ENCODE measurements around the gene MCTS1. TPM values are rescaled to one million over a fixed set of nuclear protein-coding genes. Genes with fewer than 3 reads are reported as not detected.

MCTS1 gene
- total RNA-seq, 2 donors from 2014 or later: 40.4 to 42.9 TPM

- no peak overlapping the region for H3K27ac Mint-ChIP-seq
- peaks cover 10% of the 10 kb centered on the region for H3K27me3 Mint-ChIP-seq (ENCODE audit: low read depth)
- H3K9me3 Mint-ChIP-seq: no peaks in the 10 kb centered on the region
- H3K4me1 Mint-ChIP-seq (ENCODE audit: low read depth): no peaks in the 10 kb centered on the region
- ATAC-seq (replicated peaks in 1 of 2) (no peak), DNase-seq (no peak)
- H3K4me3 Mint-ChIP-seq: no peak overlapping the region
- peaks cover 0 to 2% of the 10 kb centered on the region in 2 donors for H3K36me3 Mint-ChIP-seq (ENCODE audit: insufficient read depth in 2 of 2)
These were observed 49.1 kb downstream of the MCTS1 start for GRCh38 chrX:120653000-120653399.

GRCh38 chrX:120660637-120661036 lies 56.7 kb downstream of the MCTS1 start:
- Mint-ChIP-seq H3K4me3 (no peak overlapping the region), H3K9me3 (no peaks in the 10 kb centered on the region), H3K4me1 (ENCODE audit: low read depth) (peaks cover 5% of the 10 kb centered on the region), H3K27me3 (ENCODE audit: low read depth) (peaks cover 9% of the 10 kb centered on the region), H3K36me3 (ENCODE audit: insufficient read depth in 2 of 2) (no peaks in the 10 kb centered on the region), H3K27ac (no peak overlapping the region)
- DNase-seq (no peak), ATAC-seq (replicated peaks in 1 of 2) (no peak)

Other genes starting within 250 kb of the MCTS1 start
- not detected for gene ATP1B4, start 242.0 kb upstream of the MCTS1 start, total RNA-seq
- 10 to 100 TPM; 31.8 to 34.4 TPM for gene LAMP2, start 134.8 kb upstream of the MCTS1 start, total RNA-seq
- 10 to 100 TPM; 51.4 to 54.3 TPM for gene CUL4B, start 43.1 kb upstream of the MCTS1 start, total RNA-seq
- 1 to 10 TPM; 7.2 to 9.8 TPM for gene C1GALT1C1, start 26.0 kb downstream of the MCTS1 start, total RNA-seq

Measured in activated T-cell treated with anti-CD3 and anti-CD28 coated beads, Interleukin-2, amount 50 U/mL, for 72 hours (primary cell).